A549 (cell line): ENCODE measurements around the gene ATG2A. TPM values are rescaled to one million over a fixed set of nuclear protein-coding genes. Genes with fewer than 3 reads are reported as not detected.

Experiments used
- ATAC-seq, 2 experiments: fragments of 200-7000 bp in 1 of 2; fragments of >200 bp in 1 of 2; cut with Nextera tagmentation in 1 of 2; cut with Tn5 transposase in 1 of 2; 3 replicates each; pipeline versions ENCODE4 v1.8.0 to v1.9.1; 2018 to 2020; ENCODE audit warnings: mild to moderate bottlenecking in 1 of 2, moderate library complexity in 1 of 2
- CTCF ChIA-PET: fragments of 300-600 bp; sonication (Branson Sonifier 250); formaldehyde crosslinking; extraction: SDS; loops from one replicate; lab custom pipeline; 2021; ENCODE audit warnings: antibody characterized with exemption, inconsistent platforms; lab: Yijun Ruan, JAX
- POLR2A ChIA-PET: fragments of 350-600 bp; formaldehyde crosslinking; extraction: SDS; loops from one replicate; lab custom pipeline; 2021; ENCODE audit warnings: antibody characterized with exemption, inconsistent platforms; lab: Yijun Ruan, JAX
- DNase-seq, 2 experiments: peaks; one replicate each; pipeline versions ENCODE4 v3.0.0 to v3.0.0-alpha.2; 2011 to 2016; ENCODE audit warnings: low read depth in 1 of 2, low spot score in 1 of 2
- FAIRE-seq: peaks from 2 replicates; lab custom pipeline; 2011; peaks lifted over from hg19 to GRCh38; lab: Jason Lieb, UNC
- H3K27ac ChIP-seq, 2 experiments: fragments of >200 bp; sonication (Bioruptor Twin); formaldehyde crosslinking; 3 replicates each; pipeline ENCODE4 v1.5.1; 2016 to 2017
- H3K4me1 ChIP-seq: fragments of >200 bp; sonication (Bioruptor Twin); formaldehyde crosslinking; 3 replicates; pipeline ENCODE4 v1.6.1; 2016
- H3K4me2 ChIP-seq: fragments of >200 bp; sonication (Bioruptor Twin); formaldehyde crosslinking; 3 replicates; pipeline ENCODE4 v1.6.1; 2016
- H3K4me3 ChIP-seq: fragments of >200 bp; sonication (Bioruptor Twin); formaldehyde crosslinking; 3 replicates; pipeline ENCODE4 v1.5.1; 2016
- H3K9me3 ChIP-seq: fragments of >200 bp; sonication (Bioruptor Twin); formaldehyde crosslinking; 3 replicates; pipeline ENCODE4 v1.6.1; 2016
- ATOH8 ChIP-seq: fragments of 250-450 bp; sonication (Bioruptor Pico); IDR thresholded peaks from 2 replicates; pipeline ENCODE4 v1.5.0; 2020; ENCODE audit warnings: low read depth, mild to moderate bottlenecking, moderate library complexity
- E2F6 ChIP-seq: IDR thresholded peaks from 2 replicates; pipeline ENCODE4 v1.6.1; 2012; ENCODE audit warnings: low read depth, borderline replicate concordance
- EHF ChIP-seq: fragments of 250-450 bp; sonication (Bioruptor Pico); IDR thresholded peaks from 2 replicates; pipeline ENCODE4 v1.5.0; 2020; ENCODE audit warnings: mild to moderate bottlenecking
- GATA3 ChIP-seq: IDR thresholded peaks from 2 replicates; pipeline ENCODE4 v1.6.1; 2012; ENCODE audit warnings: borderline replicate concordance
- HES2 ChIP-seq: fragments of >200 bp; sonication (Bioruptor Twin); formaldehyde crosslinking; IDR thresholded peaks from 2 replicates; pipeline ENCODE4 v1.6.1; 2016
- HEYL ChIP-seq: fragments of 250-450 bp; sonication (Bioruptor Pico); IDR thresholded peaks from 2 replicates; pipeline ENCODE4 v1.8.0; 2021; ENCODE audit warnings: mild to moderate bottlenecking, moderate library complexity
- HOXA7 ChIP-seq: fragments of 250-450 bp; sonication (Bioruptor Pico); IDR thresholded peaks from 2 replicates; pipeline ENCODE4 v1.5.0; 2020; ENCODE audit warnings: mild to moderate bottlenecking, moderate library complexity
- HOXB13 ChIP-seq: fragments of 250-450 bp; sonication (Bioruptor Pico); IDR thresholded peaks from 2 replicates; pipeline ENCODE4 v1.5.0; 2020; ENCODE audit warnings: low read depth, mild to moderate bottlenecking, moderate library complexity
- HOXB5 ChIP-seq: fragments of 250-450 bp; sonication (Bioruptor Pico); IDR thresholded peaks from 2 replicates; pipeline ENCODE4 v1.5.0; 2020; ENCODE audit warnings: mild to moderate bottlenecking, moderate library complexity
- JUN ChIP-seq, 2 experiments: fragments of >200 bp; sonication (Bioruptor Twin); formaldehyde crosslinking; IDR thresholded peaks; 2 replicates in 1 of 2; 3 replicates in 1 of 2; pipeline ENCODE4 v1.6.1; 2016 to 2017
- MAZ ChIP-seq: fragments of 150-350 bp; IDR thresholded peaks from 2 replicates; pipeline ENCODE4 v1.6.1; 2014; ENCODE audit warnings: antibody characterized with exemption, low read depth, low read length, borderline replicate concordance
- POLR2A ChIP-seq: IDR thresholded peaks from 2 replicates; pipeline ENCODE4 v1.6.1; 2012; ENCODE audit warnings: mild to moderate bottlenecking, low read length
- POLR2AphosphoS2 ChIP-seq: conservative IDR thresholded peaks from 2 replicates; pipeline ENCODE4 v1.6.1; 2012; ENCODE audit warnings: low read length, improper control_type of control experiment, inconsistent platforms
- RAD21 ChIP-seq, 2 experiments: fragments of >200 bp in 1 of 2; sonication (Bioruptor Twin) in 1 of 2; formaldehyde crosslinking in 1 of 2; IDR thresholded peaks in 1 of 2; conservative IDR thresholded peaks in 1 of 2; 2 replicates in 1 of 2; 3 replicates in 1 of 2; pipeline ENCODE4 v1.6.1; 2012 to 2018; ENCODE audit warnings: inconsistent platforms in 1 of 2
- SMC3 ChIP-seq: fragments of >200 bp; sonication (Bioruptor Twin); formaldehyde crosslinking; IDR thresholded peaks from 3 replicates; pipeline ENCODE4 v1.6.1; 2018; ENCODE audit warnings: inconsistent platforms
- TFCP2L1 ChIP-seq: fragments of 250-450 bp; sonication (Bioruptor Pico); IDR thresholded peaks from 2 replicates; pipeline ENCODE4 v1.5.0; 2021; ENCODE audit warnings: mild to moderate bottlenecking
- TP53 ChIP-seq: fragments of 250-450 bp; sonication (Bioruptor Pico); IDR thresholded peaks from 2 replicates; pipeline ENCODE4 v1.5.0; 2021; ENCODE audit warnings: mild to moderate bottlenecking, moderate library complexity
- ZNF302 ChIP-seq: fragments of 250-450 bp; sonication (Bioruptor Pico); IDR thresholded peaks from 2 replicates; pipeline ENCODE4 v1.9.0; 2021; ENCODE audit warnings: inconsistent platforms, mild to moderate bottlenecking, moderate library complexity
- WGBS: methylation state at CpG from one replicate; pipeline ENCODE4 v1.1.6; 2017; ENCODE audit errors: missing lambda C conversion rate; 5-methylcytosine and 5-hydroxymethylcytosine counted together
- polyA plus RNA-seq, 4 experiments: library from polyadenylated mRNA; depleted of rRNA in 3 of 4; stranded (reverse); fragments of >200 nt; fragmentation: RNase III in 1 of 4; extraction: RNeasy Plus Mini Kit Qiagen cat#74134 plus additional on column Dnase treatment in 1 of 4; gene quantifications; 2 replicates in 3 of 4; 3 replicates in 1 of 4; pipeline ENCODE4 v1.2.3, GENCODE V29; 2011 to 2017
- TF ChIP-seq, protein P1 (sequence below): fragments of 250-450 bp; sonication (Bioruptor Pico); IDR thresholded peaks from 2 replicates; pipeline ENCODE4 v1.5.0; 2021; ENCODE audit warnings: mild to moderate bottlenecking, moderate library complexity, borderline replicate concordance
- TF ChIP-seq, protein P2 (sequence below): IDR thresholded peaks from 2 replicates; pipeline ENCODE4 v1.6.1; 2012
- TF ChIP-seq, protein P3 (sequence below): fragments of >200 bp; sonication (Bioruptor Twin); formaldehyde crosslinking; IDR thresholded peaks from 3 replicates; pipeline ENCODE4 v1.6.1; 2016
- TF ChIP-seq, protein P4 (sequence below): fragments of >200 bp; sonication (Bioruptor Twin); formaldehyde crosslinking; IDR thresholded peaks from 3 replicates; pipeline ENCODE4 v1.5.1; 2016

Gene ATG2A
- polyA plus RNA-seq, 2 of the 4 experiments (the other 2 are of a cell fraction), result 3.1 to 13.4 TPM

DNA sequence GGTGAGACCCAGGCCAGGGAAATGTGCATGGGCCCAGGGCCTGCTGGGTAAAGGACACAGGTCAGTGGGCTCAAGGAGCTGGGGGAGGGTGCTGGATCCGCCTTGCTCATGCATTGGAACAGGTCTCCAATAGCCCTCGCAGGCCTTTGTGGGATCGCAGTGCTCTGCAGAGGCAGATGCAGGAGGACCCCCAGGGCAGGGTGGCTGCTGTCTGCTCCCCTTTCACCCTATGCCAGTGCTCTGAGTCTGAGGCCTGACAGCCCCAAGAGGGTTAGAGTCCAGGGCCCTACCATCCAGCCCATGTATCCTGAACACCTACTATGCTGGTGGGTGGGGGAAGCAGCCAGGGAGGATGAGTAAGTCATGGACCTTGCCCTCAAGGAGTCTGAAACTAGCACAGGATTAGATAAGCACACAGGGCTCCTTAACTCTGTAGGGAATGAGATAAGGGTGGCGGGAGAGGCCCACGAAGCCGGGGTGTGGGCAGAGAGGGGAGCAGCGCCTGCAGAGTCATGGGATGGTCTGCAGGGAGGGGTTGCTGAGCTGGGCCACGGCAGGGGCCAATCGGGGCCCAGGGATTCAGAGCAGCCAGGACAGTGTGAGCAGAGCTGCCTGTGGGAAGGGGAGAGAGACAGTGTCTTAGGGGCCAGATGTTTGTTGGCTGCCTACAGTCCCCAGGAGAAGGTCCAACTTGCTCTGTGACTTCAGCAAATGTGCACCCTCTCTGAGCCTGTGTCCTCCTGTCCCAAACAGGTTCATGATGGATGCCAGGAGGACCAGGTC, 28.1 kb downstream of the ATG2A start (continued):
- TF ChIP-seq, protein P1, sequence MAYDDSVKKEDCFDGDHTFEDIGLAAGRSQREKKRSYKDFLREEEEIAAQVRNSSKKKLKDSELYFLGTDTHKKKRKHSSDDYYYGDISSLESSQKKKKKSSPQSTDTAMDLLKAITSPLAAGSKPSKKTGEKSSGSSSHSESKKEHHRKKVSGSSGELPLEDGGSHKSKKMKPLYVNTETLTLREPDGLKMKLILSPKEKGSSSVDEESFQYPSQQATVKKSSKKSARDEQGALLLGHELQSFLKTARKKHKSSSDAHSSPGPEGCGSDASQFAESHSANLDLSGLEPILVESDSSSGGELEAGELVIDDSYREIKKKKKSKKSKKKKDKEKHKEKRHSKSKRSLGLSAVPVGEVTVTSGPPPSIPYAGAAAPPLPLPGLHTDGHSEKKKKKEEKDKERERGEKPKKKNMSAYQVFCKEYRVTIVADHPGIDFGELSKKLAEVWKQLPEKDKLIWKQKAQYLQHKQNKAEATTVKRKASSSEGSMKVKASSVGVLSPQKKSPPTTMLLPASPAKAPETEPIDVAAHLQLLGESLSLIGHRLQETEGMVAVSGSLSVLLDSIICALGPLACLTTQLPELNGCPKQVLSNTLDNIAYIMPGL (CRISPR knock-in tag), result no peak

DNA sequence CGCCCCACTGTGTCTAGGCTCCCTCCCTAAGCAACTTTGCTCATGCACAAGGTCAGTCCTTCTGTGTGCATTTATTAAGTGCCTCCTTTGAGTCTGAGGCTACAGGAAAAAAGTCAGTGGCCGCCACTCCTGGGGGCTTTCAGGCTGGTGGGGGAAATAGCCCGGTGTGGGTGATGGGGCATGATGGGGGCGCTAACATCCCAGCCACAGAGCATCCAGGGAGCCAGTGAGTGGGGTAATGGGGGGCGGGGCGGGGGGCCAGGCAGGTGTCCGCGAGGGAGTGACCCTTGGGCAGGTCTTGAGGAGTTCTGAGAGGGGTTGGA, 28.6 kb downstream of the ATG2A start:
- Histone ChIP-seq H3K4me3 (peak overlapping the region; percentile 7; the same call in 1 of the 3 replicates), H3K4me1 (peaks cover 77% of the 10 kb centered on the region), H3K9me3 (no peaks in the 10 kb centered on the region), H3K27ac (peak overlapping the region; percentile 92 to 97), H3K4me2 (peak overlapping the region; percentile 85)
- ChIA-PET CTCF (interaction anchor here (0.7 to 31.5 kb wide), 27 partner anchors 10 to 229 kb away, joined by 3 to 1607 read pairs (median 4); partner anchors contain the start of genes ARL2, CDC42BPG, EHD1 and PPP2R5B), POLR2A (interaction anchor here (0.6 to 1.4 kb wide), 5 partner anchors 10 to 109 kb away, joined by 3 to 9 read pairs (median 6); partner anchors contain the start of gene EHD1)
- TF ChIP-seq, protein P2, sequence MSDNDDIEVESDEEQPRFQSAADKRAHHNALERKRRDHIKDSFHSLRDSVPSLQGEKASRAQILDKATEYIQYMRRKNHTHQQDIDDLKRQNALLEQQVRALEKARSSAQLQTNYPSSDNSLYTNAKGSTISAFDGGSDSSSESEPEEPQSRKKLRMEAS, result no peak
- FAIRE-seq (no peak), ATAC-seq (no peak), DNase-seq (no peak)
- 7% methylated on average over 2 of the region's 8 CpGs for WGBS

- peak overlapping the region; percentile 85 for H3K4me2 ChIP-seq
- H3K9me3 ChIP-seq, result no peaks in the 10 kb centered on the region
- DNase-seq, result peak; percentile 66 to 80
- TF ChIP-seq ATOH8 (CRISPR knock-in tag), result no peak
- TF ChIP-seq HES2, result no peak
- TF ChIP-seq HOXA7 (CRISPR knock-in tag), result peak; percentile 62; the same call in 1 of the 2 replicates
- TF ChIP-seq POLR2A, result peak; percentile 30
- TF ChIP-seq HEYL (CRISPR knock-in tag), result no peak
- TF ChIP-seq, protein P3, sequence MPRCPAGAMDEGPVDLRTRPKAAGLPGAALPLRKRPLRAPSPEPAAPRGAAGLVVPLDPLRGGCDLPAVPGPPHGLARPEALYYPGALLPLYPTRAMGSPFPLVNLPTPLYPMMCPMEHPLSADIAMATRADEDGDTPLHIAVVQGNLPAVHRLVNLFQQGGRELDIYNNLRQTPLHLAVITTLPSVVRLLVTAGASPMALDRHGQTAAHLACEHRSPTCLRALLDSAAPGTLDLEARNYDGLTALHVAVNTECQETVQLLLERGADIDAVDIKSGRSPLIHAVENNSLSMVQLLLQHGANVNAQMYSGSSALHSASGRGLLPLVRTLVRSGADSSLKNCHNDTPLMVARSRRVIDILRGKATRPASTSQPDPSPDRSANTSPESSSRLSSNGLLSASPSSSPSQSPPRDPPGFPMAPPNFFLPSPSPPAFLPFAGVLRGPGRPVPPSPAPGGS, result 0 out of 3 replicates have a peak, but pooled peaks have one; percentile 22
- 0 out of 2 replicates have a peak, but pooled peaks have one; percentile 60 for TF ChIP-seq HOXB13 (CRISPR knock-in tag)
- 0 out of 2 replicates have a peak, but pooled peaks have one; percentile 8 for TF ChIP-seq EHF (CRISPR knock-in tag)
- TF ChIP-seq TFCP2L1 (CRISPR knock-in tag), result no peak
- peak; percentile 43 to 60 for TF ChIP-seq RAD21 (conservative IDR thresholded peaks at IDR 0.05 in 1 of 2, IDR thresholded peaks at IDR 0.05 in 1 of 2)
- TF ChIP-seq E2F6, result peak; percentile 50; the same call in 1 of the 2 replicates
- 0 out of 2 replicates have a peak, but pooled peaks have one; percentile 37 for TF ChIP-seq ZNF302 (CRISPR knock-in tag)
- TF ChIP-seq JUN (IDR thresholded peaks at IDR 0.05), result peak in 1 of 2 experiments; percentile 59; a peak in 2 of 5 replicates
- TF ChIP-seq, protein P4, sequence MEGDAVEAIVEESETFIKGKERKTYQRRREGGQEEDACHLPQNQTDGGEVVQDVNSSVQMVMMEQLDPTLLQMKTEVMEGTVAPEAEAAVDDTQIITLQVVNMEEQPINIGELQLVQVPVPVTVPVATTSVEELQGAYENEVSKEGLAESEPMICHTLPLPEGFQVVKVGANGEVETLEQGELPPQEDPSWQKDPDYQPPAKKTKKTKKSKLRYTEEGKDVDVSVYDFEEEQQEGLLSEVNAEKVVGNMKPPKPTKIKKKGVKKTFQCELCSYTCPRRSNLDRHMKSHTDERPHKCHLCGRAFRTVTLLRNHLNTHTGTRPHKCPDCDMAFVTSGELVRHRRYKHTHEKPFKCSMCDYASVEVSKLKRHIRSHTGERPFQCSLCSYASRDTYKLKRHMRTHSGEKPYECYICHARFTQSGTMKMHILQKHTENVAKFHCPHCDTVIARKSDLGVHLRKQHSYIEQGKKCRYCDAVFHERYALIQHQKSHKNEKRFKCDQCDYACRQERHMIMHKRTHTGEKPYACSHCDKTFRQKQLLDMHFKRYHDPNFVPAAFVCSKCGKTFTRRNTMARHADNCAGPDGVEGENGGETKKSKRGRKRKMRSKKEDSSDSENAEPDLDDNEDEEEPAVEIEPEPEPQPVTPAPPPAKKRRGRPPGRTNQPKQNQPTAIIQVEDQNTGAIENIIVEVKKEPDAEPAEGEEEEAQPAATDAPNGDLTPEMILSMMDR, result peak; percentile 95
- TF ChIP-seq POLR2AphosphoS2, result no peak
- peak; percentile 72 for TF ChIP-seq SMC3
- TF ChIP-seq TP53, result no peak
- no peak for TF ChIP-seq GATA3
- TF ChIP-seq MAZ, result peak; percentile 88; the same call in 1 of the 2 replicates
- 0 out of 2 replicates have a peak, but pooled peaks have one; percentile 10 for TF ChIP-seq HOXB5 (CRISPR knock-in tag)
- TF ChIP-seq, protein P2, result peak; percentile 54; the same call in 1 of the 2 replicates
- TF ChIP-seq, all 56 proteins: peak for 14
- WGBS, result 14% methylated on average over 20 of the region's 34 CpGs
- CTCF ChIA-PET, result interaction anchor here (0.6 to 31.5 kb wide), 29 partner anchors 9 to 630 kb away, joined by 3 to 1607 read pairs (median 4); partner anchors contain the start of genes ARL2, CDC42BPG, EHD1 and PPP2R5B
- Histone ChIP-seq H3K4me3 (peak overlapping the region; percentile 7; the same call in 1 of the 3 replicates), H3K4me1 (peaks cover 74% of the 10 kb centered on the region), H3K27ac (peak overlapping the region; percentile 92 to 97)
- peak; percentile 50 to 76 for ATAC-seq
- POLR2A ChIA-PET, result interaction anchor here (0.6 to 1.4 kb wide), 4 partner anchors 9 to 109 kb away, joined by 4 to 9 read pairs (median 7); partner anchors contain the start of gene EHD1
- no peak for FAIRE-seq
Measured at GRCh38 chr11:64887757-64888405, 29.1 kb downstream of the ATG2A start.
